IgD-negative memory B cell (primary cell): Measurements from ENCODE around the gene SLC40A1. TPM values are rescaled to one million over a fixed set of nuclear protein-coding genes. Genes with fewer than 3 reads are reported as not detected.

Source experiments
- H3K27ac Mint-ChIP-seq, 3 donors: one replicate each; pipeline ENCODE4 v1.8.0; 2020 to 2022; ENCODE audit warnings: mild to moderate bottlenecking in 3 of 3, mixed read lengths in 3 of 3, moderate library complexity in 1 of 3
- H3K27me3 Mint-ChIP-seq: one replicate; pipeline ENCODE4 v1.8.0; 2021; ENCODE audit warnings: mixed read lengths
- H3K36me3 Mint-ChIP-seq: one replicate; pipeline ENCODE4 v1.8.0; 2020; ENCODE audit warnings: mild to moderate bottlenecking, mixed read lengths
- H3K4me1 Mint-ChIP-seq, 3 donors: one replicate each; pipeline ENCODE4 v1.8.0; 2020 to 2022; ENCODE audit warnings: mixed read lengths in 3 of 3, mild to moderate bottlenecking in 1 of 3
- H3K4me3 Mint-ChIP-seq, 4 donors: one replicate each; pipeline ENCODE4 v1.8.0; 2020 to 2022; ENCODE audit warnings: mild to moderate bottlenecking in 4 of 4, mixed read lengths in 4 of 4, moderate library complexity in 3 of 4
- H3K9me3 Mint-ChIP-seq, 3 donors: one replicate each; pipeline ENCODE4 v1.8.0; 2020 to 2021; ENCODE audit warnings: mixed read lengths in 3 of 3, mild to moderate bottlenecking in 1 of 3
- polyA plus RNA-seq: library from polyadenylated mRNA; unstranded; fragments of 300-500 nt; fragmentation: Illumina TruSeq; gene quantifications from one replicate; pipeline ENCODE4 v1.2.3, GENCODE V29; 2021

The SLC40A1 gene
- polyA plus RNA-seq, 1 donor from 2014 or later, result 2.3 TPM

DNA sequence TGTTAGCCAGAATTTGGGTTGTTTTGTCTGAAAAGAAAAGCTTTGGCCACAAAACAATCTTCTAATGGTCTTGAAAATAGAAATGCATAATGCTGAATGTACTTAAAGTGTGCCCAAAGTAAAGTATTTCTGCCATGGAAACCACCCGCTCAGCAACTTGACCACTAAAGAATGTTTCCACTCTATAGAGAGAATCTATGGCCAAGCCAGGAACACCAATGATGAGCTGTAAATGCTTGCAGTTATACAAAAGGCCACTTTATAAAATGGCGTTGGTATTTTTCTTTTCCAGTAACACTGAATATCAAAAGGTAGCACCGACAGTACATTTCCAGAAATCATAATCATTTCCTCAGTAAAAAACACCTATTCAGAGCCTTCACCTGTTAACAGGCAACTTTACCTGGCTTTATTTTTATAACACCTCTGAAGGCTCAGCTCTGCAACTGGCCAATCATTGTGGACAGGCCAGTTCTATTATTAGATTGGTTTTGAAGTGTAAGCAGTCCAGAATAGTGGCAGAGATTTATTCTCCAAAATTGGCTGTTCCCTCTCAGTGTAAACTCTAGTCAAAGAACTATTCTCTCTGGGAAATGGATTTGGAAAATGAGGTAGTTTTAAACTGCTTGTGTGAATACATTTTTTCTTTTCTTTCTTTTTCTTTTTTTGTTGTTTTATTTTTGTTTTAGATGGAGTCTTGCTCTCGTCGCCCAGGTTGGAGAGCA, 36.1 kb downstream of the SLC40A1 start:
- H3K9me3 Mint-ChIP-seq, result no peaks in the 10 kb centered on the region
- no peaks in the 10 kb centered on the region for H3K36me3 Mint-ChIP-seq
- no peak overlapping the region for H3K27ac Mint-ChIP-seq
- H3K4me1 Mint-ChIP-seq, result peaks cover 0 to 5% (median 0%) of the 10 kb centered on the region in 3 donors
- H3K27me3 Mint-ChIP-seq, result peaks cover 4% of the 10 kb centered on the region
- no peak overlapping the region for H3K4me3 Mint-ChIP-seq

DNA sequence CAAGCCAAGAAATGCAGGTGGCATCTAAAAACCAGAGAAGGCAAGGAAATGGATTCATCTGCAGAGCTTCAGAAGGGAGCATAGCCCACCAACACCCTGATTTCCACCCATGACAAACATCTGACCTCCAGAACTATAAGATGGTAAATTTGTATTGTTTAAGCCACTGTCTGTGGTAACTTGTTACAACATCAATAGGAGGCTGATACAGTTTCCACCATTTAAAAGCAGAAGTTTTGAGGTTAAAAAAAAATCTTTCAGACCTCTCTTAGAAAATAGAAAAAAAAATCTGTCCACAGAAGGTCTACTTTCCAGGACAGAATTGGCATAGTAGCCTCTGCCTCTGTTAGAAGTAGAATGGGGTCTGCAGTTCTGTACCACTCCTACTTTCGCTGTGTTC, 37.2 kb downstream of the SLC40A1 start:
- Mint-ChIP-seq H3K36me3 (no peaks in the 10 kb centered on the region), H3K27ac (no peak overlapping the region), H3K9me3 (no peaks in the 10 kb centered on the region), H3K4me1 (peaks cover 0 to 5% (median 0%) of the 10 kb centered on the region in 3 donors), H3K4me3 (no peak overlapping the region), H3K27me3 (peaks cover 6% of the 10 kb centered on the region)

DNA sequence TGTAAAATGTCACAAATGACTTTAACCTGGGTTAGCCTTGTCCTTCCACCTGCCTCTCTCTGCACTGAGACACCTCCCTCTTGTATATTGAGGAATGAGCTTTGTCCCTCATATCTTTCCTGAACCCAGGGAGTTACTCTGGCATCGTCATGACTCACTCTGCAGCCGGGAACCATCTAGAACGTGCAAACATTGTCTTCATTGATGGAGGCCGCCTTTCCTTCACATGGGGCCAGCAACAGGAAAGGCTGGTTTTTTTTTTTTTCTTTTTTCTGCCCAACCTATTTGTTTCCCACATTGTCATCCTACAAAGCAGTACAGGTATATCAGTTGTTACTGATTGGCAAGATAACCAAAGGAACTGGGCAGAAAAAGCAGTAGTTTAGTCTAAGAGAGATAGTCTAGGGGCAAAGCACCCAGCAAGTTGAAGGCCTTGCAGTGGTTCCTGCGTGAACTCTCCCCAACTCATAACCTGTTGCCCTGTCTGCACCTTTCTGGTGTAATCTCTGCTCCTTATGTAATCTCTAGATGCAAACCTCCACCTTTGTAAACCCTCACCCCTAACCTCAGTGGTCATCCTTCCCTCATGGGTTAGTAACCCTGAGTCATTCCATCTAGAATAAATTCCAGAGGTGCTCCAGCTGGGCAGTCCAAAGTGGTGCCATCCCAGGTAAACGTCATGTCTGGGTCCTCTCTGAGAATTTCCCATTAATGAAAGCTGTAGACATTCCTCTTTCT, 38.3 kb downstream of the SLC40A1 start:
- Mint-ChIP-seq H3K27me3 (peaks cover 6% of the 10 kb centered on the region), H3K27ac (no peak overlapping the region), H3K9me3 (no peaks in the 10 kb centered on the region), H3K4me3 (no peak overlapping the region), H3K4me1 (peaks cover 0 to 5% (median 0%) of the 10 kb centered on the region in 3 donors), H3K36me3 (no peaks in the 10 kb centered on the region)

DNA sequence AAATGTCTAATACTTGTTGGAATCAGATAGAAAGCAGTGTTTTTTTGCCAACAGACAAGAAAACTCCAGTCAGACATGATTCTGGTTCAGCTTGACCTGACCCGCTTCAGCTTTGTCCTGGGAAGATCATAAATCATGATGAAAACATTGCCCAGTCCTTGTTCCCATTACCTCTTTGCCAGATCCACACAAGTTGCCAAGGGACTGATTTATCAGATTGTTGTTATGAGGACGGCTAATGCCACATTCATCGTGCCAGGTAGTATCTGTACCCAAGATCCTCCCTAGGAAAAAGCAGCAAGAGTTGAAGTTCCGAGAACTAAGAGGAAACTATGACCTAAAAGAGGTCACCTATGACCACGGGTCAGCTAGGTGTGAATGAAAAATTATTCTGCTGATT, 39.0 kb downstream of the SLC40A1 start:
- Mint-ChIP-seq H3K27me3 (peaks cover 6% of the 10 kb centered on the region), H3K9me3 (no peaks in the 10 kb centered on the region), H3K4me3 (no peak overlapping the region), H3K27ac (no peak overlapping the region), H3K4me1 (peaks cover 0 to 5% (median 0%) of the 10 kb centered on the region in 3 donors), H3K36me3 (no peaks in the 10 kb centered on the region)

DNA sequence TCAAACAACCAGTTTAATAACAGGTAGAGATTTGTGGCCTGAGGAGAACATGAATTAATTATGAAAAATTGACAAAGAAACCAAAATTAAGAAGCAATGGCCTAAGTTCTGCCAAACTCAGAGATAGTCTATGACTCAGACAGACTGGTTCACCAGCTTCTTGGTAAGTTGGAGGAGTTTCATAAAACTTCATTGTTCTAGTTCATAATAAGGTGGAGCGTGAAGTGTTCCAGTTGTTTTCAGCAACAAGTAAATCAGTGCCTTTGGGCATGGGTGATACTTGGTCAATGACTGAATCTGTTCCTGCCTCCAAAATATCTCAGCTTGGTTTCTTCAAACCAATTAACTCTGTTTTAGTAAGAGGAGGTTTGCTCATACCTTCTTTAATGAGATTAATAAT, 40.0 kb downstream of the SLC40A1 start:
- Mint-ChIP-seq H3K27ac (no peak overlapping the region), H3K9me3 (no peaks in the 10 kb centered on the region), H3K27me3 (peaks cover 6% of the 10 kb centered on the region), H3K4me3 (no peak overlapping the region), H3K4me1 (peaks cover 0 to 2% (median 0%) of the 10 kb centered on the region in 3 donors), H3K36me3 (no peaks in the 10 kb centered on the region)

DNA sequence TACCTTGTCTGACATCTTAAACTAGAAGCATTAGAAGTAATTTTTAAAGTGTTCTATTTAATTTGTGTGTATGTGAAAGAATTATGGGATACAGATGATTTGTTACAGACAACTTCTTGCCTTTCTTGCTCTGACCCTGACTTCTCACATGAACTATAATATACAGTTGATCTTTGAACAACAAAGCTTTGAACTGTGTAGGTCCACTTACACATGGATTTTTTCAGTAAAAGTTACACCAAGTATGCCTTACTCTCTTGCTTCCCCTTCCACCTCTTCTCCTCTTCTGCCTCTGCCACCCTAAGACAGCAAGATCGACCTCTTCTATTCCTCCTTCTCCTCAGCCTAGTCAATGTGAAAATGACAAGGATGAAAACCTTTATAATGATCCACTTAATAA, 42.2 kb downstream of the SLC40A1 start:
- H3K27me3 Mint-ChIP-seq, result peaks cover 6% of the 10 kb centered on the region
- H3K4me3 Mint-ChIP-seq, result no peak overlapping the region
- H3K27ac Mint-ChIP-seq, result no peak overlapping the region
- peaks cover 0 to 1% (median 0%) of the 10 kb centered on the region in 3 donors for H3K4me1 Mint-ChIP-seq
- no peaks in the 10 kb centered on the region for H3K36me3 Mint-ChIP-seq
- no peaks in the 10 kb centered on the region for H3K9me3 Mint-ChIP-seq

DNA sequence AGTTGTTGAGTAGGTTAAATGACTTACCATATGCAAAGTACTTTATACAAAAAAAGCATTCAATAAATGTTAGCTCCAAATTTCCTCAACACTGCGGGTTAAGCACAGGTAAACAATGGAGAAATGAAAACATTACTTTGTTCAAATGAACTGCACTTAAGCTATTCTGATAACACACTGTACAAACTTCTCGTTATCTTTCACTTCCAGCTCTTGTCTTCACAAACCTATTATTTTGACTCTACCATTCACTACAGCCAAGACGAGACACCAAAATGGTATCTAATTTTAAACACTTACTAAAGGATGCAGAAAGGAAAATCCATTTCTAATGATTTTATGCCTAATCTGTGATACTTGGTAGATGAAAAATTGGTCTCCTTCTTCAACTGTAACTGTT, 43.8 kb downstream of the SLC40A1 start:
- no peak overlapping the region for H3K4me3 Mint-ChIP-seq
- no peaks in the 10 kb centered on the region for H3K36me3 Mint-ChIP-seq
- H3K9me3 Mint-ChIP-seq, result no peaks in the 10 kb centered on the region
- H3K27me3 Mint-ChIP-seq, result peaks cover 6% of the 10 kb centered on the region
- no peak overlapping the region for H3K27ac Mint-ChIP-seq
- no peaks in the 10 kb centered on the region for H3K4me1 Mint-ChIP-seq

DNA sequence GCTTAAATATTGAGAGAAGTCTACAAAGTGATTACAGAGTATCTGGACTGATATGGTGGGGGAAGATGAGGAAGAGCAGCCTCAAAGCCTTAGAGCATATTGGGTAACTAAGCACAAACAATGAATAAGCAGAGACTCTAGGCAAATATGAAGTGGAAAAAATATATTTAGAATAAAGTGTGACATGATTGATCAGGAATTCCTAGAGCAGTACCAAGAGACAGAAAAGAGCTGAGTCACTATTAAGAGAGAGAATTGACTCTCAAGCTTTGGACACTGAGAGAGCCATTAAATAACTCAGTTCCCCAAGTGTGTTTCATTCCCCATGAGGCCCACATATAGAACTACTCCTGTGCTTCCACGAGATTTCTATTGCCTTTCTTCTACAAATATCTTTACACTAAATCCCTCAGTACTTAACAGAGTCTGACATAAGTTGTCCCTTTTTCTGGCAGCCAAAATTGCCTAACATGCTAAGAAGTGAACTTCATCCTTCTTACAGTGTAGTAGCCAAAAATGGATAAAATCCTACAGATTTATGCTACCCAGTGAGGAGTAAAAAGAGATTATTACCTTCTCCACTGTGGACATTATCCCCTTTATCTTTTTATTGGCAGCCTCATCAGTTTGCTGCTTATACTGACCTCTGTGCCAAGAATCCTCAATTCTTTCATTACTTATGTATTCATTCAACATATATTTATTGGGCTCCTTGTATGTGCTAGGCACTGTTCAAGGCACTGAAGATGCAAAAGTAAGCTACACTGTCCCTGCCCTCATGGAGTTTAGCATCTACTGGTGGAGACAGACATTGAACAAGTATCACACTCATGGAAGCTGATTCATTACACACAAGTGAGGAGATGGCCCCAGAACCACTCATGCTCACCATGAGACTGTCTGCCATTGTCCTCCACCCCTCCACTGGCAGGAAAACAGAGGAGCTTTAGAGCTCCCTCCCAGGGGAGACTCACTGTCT, 45.4 kb downstream of the SLC40A1 start:
- H3K27me3 Mint-ChIP-seq, result peaks cover 3% of the 10 kb centered on the region
- H3K27ac Mint-ChIP-seq, result no peak overlapping the region
- no peak overlapping the region for H3K4me3 Mint-ChIP-seq
- H3K36me3 Mint-ChIP-seq, result no peaks in the 10 kb centered on the region
- no peaks in the 10 kb centered on the region for H3K4me1 Mint-ChIP-seq
- no peaks in the 10 kb centered on the region for H3K9me3 Mint-ChIP-seq

DNA sequence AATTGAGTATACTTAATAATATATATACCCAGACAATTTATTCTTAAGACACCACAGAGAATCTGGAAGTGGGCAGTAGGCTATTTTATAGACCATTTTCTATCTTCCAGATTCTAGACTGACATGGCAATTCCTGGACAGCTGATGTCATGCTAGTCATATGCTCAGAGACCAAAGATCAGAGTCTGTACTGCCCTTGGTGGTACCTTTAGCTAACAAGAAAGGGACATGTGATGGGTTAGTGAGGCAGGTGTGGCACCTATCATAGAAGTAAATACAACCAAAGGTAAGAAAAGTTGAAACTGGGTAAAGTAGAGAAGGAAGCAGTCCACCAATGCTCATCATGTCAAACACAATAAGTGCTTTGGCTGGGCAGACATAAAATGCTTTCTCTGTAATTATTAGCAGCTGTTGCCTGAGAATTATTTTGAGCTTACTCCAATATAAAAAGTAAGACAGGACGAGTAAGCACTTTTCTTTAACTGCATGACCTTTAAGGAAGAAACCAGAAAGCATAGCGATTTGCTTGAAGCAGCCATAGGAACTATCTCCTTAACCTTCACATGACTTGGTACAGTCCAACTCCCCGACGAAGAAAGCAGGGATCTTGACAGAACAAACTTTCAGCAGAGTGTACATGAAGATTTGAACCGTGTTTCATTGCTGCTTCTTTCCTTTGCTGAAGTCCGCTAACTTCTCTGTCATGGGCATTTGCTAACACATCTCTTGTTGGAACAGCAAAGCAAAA, 47.1 kb downstream of the SLC40A1 start:
- peaks cover 1% of the 10 kb centered on the region for H3K27me3 Mint-ChIP-seq
- H3K4me3 Mint-ChIP-seq, result no peak overlapping the region
- no peaks in the 10 kb centered on the region for H3K9me3 Mint-ChIP-seq
- H3K27ac Mint-ChIP-seq, result no peak overlapping the region
- no peaks in the 10 kb centered on the region for H3K4me1 Mint-ChIP-seq
- H3K36me3 Mint-ChIP-seq, result no peaks in the 10 kb centered on the region

DNA sequence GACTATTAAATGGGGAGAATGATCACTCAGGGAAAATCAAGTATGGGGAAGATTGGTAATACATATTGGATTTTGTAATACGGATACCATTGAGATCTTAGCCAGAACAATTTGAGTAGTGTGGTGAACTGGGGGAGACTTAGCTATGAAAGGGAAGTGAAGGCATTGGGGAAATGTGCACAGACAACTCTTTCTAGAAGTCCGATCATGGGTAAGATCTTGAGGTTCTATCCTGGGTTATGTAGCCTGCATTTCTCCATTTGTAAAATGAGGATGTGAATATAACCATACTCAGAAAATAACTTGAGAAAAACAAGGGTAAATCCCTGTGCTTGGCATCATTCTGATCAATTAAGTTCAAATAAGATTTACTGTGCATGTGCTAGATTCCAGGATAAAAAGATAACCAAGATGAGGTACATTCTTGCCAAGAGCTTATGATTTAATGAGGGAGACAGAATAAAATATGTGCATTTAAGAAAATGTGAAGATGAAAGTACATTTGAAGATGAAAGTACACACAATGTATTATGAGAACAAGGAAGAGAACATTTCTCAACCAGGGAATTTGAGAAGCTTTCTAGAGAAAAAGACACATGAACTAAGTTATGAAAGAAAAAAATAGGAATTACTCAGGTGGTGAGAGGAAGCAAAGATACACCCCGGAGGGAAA, 49.5 kb downstream of the SLC40A1 start:
- no peaks in the 10 kb centered on the region for H3K36me3 Mint-ChIP-seq
- no peaks in the 10 kb centered on the region for H3K27me3 Mint-ChIP-seq
- no peak overlapping the region for H3K27ac Mint-ChIP-seq
- H3K4me1 Mint-ChIP-seq, result no peaks in the 10 kb centered on the region
- H3K4me3 Mint-ChIP-seq, result no peak overlapping the region
- H3K9me3 Mint-ChIP-seq, result no peaks in the 10 kb centered on the region

DNA sequence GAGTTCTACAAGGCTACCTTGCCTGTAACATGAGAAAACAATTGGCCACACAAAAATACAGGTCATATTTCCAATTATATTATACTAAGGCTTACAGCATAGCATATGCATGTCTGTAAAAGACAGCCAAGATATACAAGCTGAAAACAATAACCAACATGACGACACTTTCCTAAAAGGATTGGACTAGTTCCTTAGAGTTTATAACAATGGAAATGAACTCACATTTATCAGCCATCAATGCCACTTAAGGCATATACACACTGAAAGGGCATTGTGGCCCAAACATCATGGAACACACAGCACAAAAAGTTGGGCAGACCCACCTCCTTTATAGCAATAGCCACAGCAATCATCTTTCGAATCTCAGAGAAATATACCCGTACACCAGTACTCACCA, 52.0 kb downstream of the SLC40A1 start:
- Mint-ChIP-seq H3K9me3 (no peaks in the 10 kb centered on the region), H3K27ac (no peak overlapping the region), H3K27me3 (no peaks in the 10 kb centered on the region), H3K4me1 (no peaks in the 10 kb centered on the region), H3K4me3 (no peak overlapping the region), H3K36me3 (no peaks in the 10 kb centered on the region)

DNA sequence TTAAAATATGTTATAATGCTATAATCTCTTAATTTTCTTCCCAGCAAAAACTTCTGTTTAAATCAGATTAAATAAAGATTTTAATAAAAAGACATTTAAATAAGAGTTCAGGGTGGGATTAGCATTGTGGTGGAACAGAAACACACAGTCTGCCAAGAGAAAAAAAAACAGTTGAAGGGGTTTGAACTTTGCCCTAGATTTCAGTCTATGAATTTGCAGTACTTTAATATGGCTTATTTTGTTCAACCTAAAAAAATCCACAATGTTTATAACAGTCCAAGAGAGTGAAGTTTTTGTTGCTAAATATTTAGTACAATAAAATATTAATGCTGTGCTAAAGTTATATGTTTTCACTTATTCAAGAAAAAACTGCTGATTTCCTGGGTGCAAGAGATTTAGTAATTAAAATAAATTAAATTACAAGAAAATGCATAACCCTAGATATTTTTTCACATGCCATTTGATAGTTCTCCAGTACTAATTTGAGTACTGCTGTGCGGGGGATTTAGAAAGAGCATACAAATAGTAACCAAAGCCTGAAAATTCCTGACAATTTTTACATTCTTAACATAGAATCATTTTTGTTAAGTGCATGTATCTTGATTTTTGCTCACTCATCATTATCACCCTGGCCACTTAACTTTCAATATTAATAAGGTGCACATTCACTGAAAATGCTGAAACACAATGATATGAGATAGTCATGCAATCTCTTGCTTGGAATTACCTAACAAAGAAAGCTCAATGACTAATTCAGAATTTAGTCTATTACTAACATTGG, 52.6 kb downstream of the SLC40A1 start:
- no peak overlapping the region for H3K4me3 Mint-ChIP-seq
- no peaks in the 10 kb centered on the region for H3K9me3 Mint-ChIP-seq
- H3K36me3 Mint-ChIP-seq, result no peaks in the 10 kb centered on the region
- no peaks in the 10 kb centered on the region for H3K4me1 Mint-ChIP-seq
- H3K27me3 Mint-ChIP-seq, result no peaks in the 10 kb centered on the region
- H3K27ac Mint-ChIP-seq, result no peak overlapping the region

DNA sequence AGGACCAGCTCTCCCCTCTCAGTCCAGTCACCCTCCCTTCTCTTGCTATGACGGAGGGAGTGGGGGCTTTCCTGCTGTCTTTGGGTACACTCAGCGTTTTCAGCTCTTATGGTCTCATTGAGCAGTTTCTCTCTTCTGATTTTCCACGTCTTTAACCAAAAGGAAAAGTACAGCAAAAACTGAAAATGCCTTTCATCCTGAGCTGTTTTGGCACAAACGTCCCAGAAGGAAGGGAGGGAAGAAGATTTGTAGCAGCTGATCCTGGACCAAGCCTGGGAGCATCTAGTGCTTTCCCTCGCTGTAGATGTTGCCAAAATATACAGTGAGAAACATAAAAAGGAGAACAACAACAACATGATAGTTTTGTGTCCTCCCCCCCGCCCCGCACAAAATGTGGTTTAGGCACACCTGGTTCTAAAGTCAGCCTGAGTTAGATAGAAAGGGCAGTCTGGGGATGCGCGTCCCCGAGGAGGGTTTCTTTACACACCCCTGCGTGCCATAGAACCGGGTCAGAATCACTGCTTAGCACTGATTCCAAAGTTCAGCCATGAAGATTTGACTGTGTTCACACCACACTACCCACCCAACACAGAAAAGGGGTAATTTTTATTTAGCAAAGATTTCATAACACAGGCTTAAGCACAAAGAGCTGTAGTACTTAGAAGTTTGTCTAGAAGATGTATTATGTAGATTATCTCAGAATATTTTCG, 53.4 kb downstream of the SLC40A1 start:
- no peak overlapping the region for H3K27ac Mint-ChIP-seq
- H3K9me3 Mint-ChIP-seq, result no peaks in the 10 kb centered on the region
- no peaks in the 10 kb centered on the region for H3K36me3 Mint-ChIP-seq
- no peak overlapping the region for H3K4me3 Mint-ChIP-seq
- no peaks in the 10 kb centered on the region for H3K4me1 Mint-ChIP-seq
- no peaks in the 10 kb centered on the region for H3K27me3 Mint-ChIP-seq
